Psoas muscle (tissue), 8 donors: ENCODE measurements around the gene HDAC3. TPM values are rescaled to one million over a fixed set of nuclear protein-coding genes. Genes with fewer than 3 reads are reported as not detected.

ENCODE experiments used
- ATAC-seq, 4 donors: fragments of 200-7000 bp; cut with Tn5 transposase; one replicate each; pipeline ENCODE4 v1.9.1; 2020; ENCODE audit warnings: moderate library complexity in 3 of 4, mild to moderate bottlenecking in 2 of 4
- DNase-seq, 2 donors: peaks; one replicate each; pipeline ENCODE4 v3.0.0-alpha.2; 2020
- H3K27ac ChIP-seq: fragments of 200-600 bp; one replicate; pipeline ENCODE4 v1.8.0; 2022
- H3K27me3 ChIP-seq, 3 donors: fragments of 200-600 bp in 1 of 3; one replicate each; pipeline versions ENCODE4 v1.6.1 to v1.8.0; 2013 to 2022; ENCODE audit warnings: low read length in 2 of 3, mild to moderate bottlenecking in 2 of 3, moderate library complexity in 1 of 3; ENCODE audit not compliant: insufficient read depth in 3 of 3
- H3K36me3 ChIP-seq, 2 donors: fragments of 200-600 bp in 1 of 2; one replicate each; pipeline versions ENCODE4 v1.6.1 to v1.8.0; 2013 to 2022; ENCODE audit warnings: low read depth in 1 of 2, mild to moderate bottlenecking in 1 of 2, moderate library complexity in 1 of 2; ENCODE audit not compliant: insufficient read depth in 1 of 2
- H3K4me1 ChIP-seq: fragments of 200-600 bp; one replicate; pipeline ENCODE4 v1.8.0; 2022
- H3K4me3 ChIP-seq: fragments of 200-600 bp; one replicate; pipeline ENCODE4 v1.8.0; 2022; ENCODE audit warnings: mild to moderate bottlenecking
- H3K9me3 ChIP-seq: fragments of 200-600 bp; one replicate; pipeline ENCODE4 v1.8.0; 2022
- CTCF ChIP-seq: fragments of 200-600 bp; IDR thresholded peaks from one replicate; pipeline ENCODE4 v1.8.0; 2022; ENCODE audit warnings: antibody characterized with exemption
- WGBS, 3 donors: extraction: QIAGEN DNeasy Blood & Tissue Kit; methylation state at CpG; one replicate each; pipeline versions ENCODE4 v1.1.6 to v1.1.7; 2013; 5-methylcytosine and 5-hydroxymethylcytosine counted together
- intact Hi-C, 2 donors: fragments of 100-400 bp; cut with DNase I; formaldehyde crosslinking; loops; one replicate each; pipeline versions ENCODE4 v1.11.0 to v1.14.2; 2022
- polyA plus RNA-seq, 3 donors: library from polyadenylated mRNA; stranded (reverse); fragments of 200-250 nt; gene quantifications; one replicate each; pipeline ENCODE4 v1.2.3, GENCODE V29; 2013
- total RNA-seq, 4 donors: library from RNA; stranded (reverse); fragmentation: NEBNext Ultra II Directional in 2 of 4; extraction: Animal tissue kit (Norgen Biotek cat#: 25700) in 2 of 4; gene quantifications; one replicate each; pipeline versions ENCODE4 v1.2.1 to v1.2.4, GENCODE V29; 2021 to 2023
- donor health status: healthy with polysubstance abuse.
- donor health status: DM: no; HTN: no; CAD: no; lungs with moderate emphysema.
- donor health status: Bipolar disorder and iron deficiency.
- donor health status: healthy.
- donor health status: DM: yes; HTN: yes; CAD: no.
- donor health status: DM: no; HTN: no; CAD: no.
- donor health status: DM: no; HTN: no; CAD: no.
- donor health status: DM: yes; HTN: yes; CAD: no.

HDAC3 gene
- total and polyA plus RNA-seq, 7 donors = 16.9 to 41.3 (median 30.1) TPM

- Histone ChIP-seq H3K4me1 (no peaks in the 10 kb centered on the region), H3K27ac (no peak overlapping the region), H3K36me3 (peaks cover 0 to 5% of the 10 kb centered on the region in 2 donors), H3K4me3 (no peak overlapping the region), H3K9me3 (no peaks in the 10 kb centered on the region), H3K27me3 (no peaks in the 10 kb centered on the region)
- 76 to 78% (median 77%) methylated on average over 8 of the region's 8 CpGs for WGBS, 3 donors
- no peak for DNase-seq
- intact Hi-C loops = no loop called here
- TF ChIP-seq CTCF = no peak
- ATAC-seq = no peak
These were observed 32.1 kb upstream of the HDAC3 start for GRCh38 chr5:141668601-141669265.

GRCh38 chr5:141665995-141666940 lies 29.6 kb upstream of the HDAC3 start:
- intact Hi-C loops = no loop called here
- no peak overlapping the region for H3K27ac ChIP-seq
- no peaks in the 10 kb centered on the region for H3K4me1 ChIP-seq
- TF ChIP-seq CTCF = no peak
- H3K9me3 ChIP-seq = no peaks in the 10 kb centered on the region
- H3K27me3 ChIP-seq = no peaks in the 10 kb centered on the region
- H3K36me3 ChIP-seq = peaks cover 0 to 12% of the 10 kb centered on the region in 2 donors
- no peak for ATAC-seq
- DNase-seq = no peak
- H3K4me3 ChIP-seq = no peak overlapping the region
- 72 to 75% (median 75%) methylated on average over 18 of the region's 18 CpGs for WGBS, 3 donors

- H3K36me3 ChIP-seq = peaks cover 0 to 14% of the 10 kb centered on the region in 2 donors
- H3K27me3 ChIP-seq = no peaks in the 10 kb centered on the region
- H3K9me3 ChIP-seq = no peaks in the 10 kb centered on the region
- ATAC-seq (peak; percentile 52 to 82 (median 79)), DNase-seq (peak; percentile 73 to 84)
- H3K4me1 ChIP-seq = no peaks in the 10 kb centered on the region
- WGBS, 3 donors = 28 to 32% (median 32%) methylated on average over 13 of the region's 13 CpGs
- H3K4me3 ChIP-seq = no peak overlapping the region
- intact Hi-C loops = no loop called here
- peak; percentile 81 for TF ChIP-seq CTCF
- no peak overlapping the region for H3K27ac ChIP-seq
These were observed 28.2 kb upstream of the HDAC3 start for GRCh38 chr5:141664733-141665461.

- no peak for ATAC-seq
- WGBS, 3 donors = 80 to 84% (median 81%) methylated on average over 8 of the region's 8 CpGs
- Histone ChIP-seq H3K36me3 (peaks cover 0 to 19% of the 10 kb centered on the region in 2 donors), H3K27me3 (no peaks in the 10 kb centered on the region), H3K4me1 (no peaks in the 10 kb centered on the region), H3K27ac (no peak overlapping the region), H3K9me3 (no peaks in the 10 kb centered on the region), H3K4me3 (no peak overlapping the region)
- no peak for TF ChIP-seq CTCF
- intact Hi-C loops = no loop called here
- no peak for DNase-seq
These were observed 26.9 kb upstream of the HDAC3 start for GRCh38 chr5:141663506-141663905.
